A549 (cell line): ENCODE measurements around the gene GTPBP1. TPM values are rescaled to one million over a fixed set of nuclear protein-coding genes. Genes with fewer than 3 reads are reported as not detected.

Source experiments
- ATAC-seq, 2 experiments: fragments of 200-7000 bp in 1 of 2; fragments of >200 bp in 1 of 2; cut with Nextera tagmentation in 1 of 2; cut with Tn5 transposase in 1 of 2; 3 replicates each; pipeline versions ENCODE4 v1.8.0 to v1.9.1; 2018 to 2020; ENCODE audit warnings: mild to moderate bottlenecking in 1 of 2, moderate library complexity in 1 of 2
- CTCF ChIA-PET: fragments of 300-600 bp; sonication (Branson Sonifier 250); formaldehyde crosslinking; extraction: SDS; loops from one replicate; lab custom pipeline; 2021; ENCODE audit warnings: antibody characterized with exemption, inconsistent platforms; lab: Yijun Ruan, JAX
- POLR2A ChIA-PET: fragments of 350-600 bp; formaldehyde crosslinking; extraction: SDS; loops from one replicate; lab custom pipeline; 2021; ENCODE audit warnings: antibody characterized with exemption, inconsistent platforms; lab: Yijun Ruan, JAX
- DNase-seq, 2 experiments: peaks; one replicate each; pipeline versions ENCODE4 v3.0.0 to v3.0.0-alpha.2; 2011 to 2016; ENCODE audit warnings: low read depth in 1 of 2, low spot score in 1 of 2
- FAIRE-seq: peaks from 2 replicates; lab custom pipeline; 2011; peaks lifted over from hg19 to GRCh38; lab: Jason Lieb, UNC
- H3K27ac ChIP-seq, 2 experiments: fragments of >200 bp; sonication (Bioruptor Twin); formaldehyde crosslinking; 3 replicates each; pipeline ENCODE4 v1.5.1; 2016 to 2017
- H3K4me1 ChIP-seq: fragments of >200 bp; sonication (Bioruptor Twin); formaldehyde crosslinking; 3 replicates; pipeline ENCODE4 v1.6.1; 2016
- H3K4me2 ChIP-seq: fragments of >200 bp; sonication (Bioruptor Twin); formaldehyde crosslinking; 3 replicates; pipeline ENCODE4 v1.6.1; 2016
- H3K4me3 ChIP-seq: fragments of >200 bp; sonication (Bioruptor Twin); formaldehyde crosslinking; 3 replicates; pipeline ENCODE4 v1.5.1; 2016
- H3K9me3 ChIP-seq: fragments of >200 bp; sonication (Bioruptor Twin); formaldehyde crosslinking; 3 replicates; pipeline ENCODE4 v1.6.1; 2016
- BCL3 ChIP-seq: fragments of >200 bp; sonication (Bioruptor Twin); formaldehyde crosslinking; IDR thresholded peaks from 3 replicates; pipeline ENCODE4 v1.6.1; 2016
- CEBPB ChIP-seq, 2 experiments: fragments of >200 bp in 1 of 2; sonication (Bioruptor Twin) in 1 of 2; formaldehyde crosslinking in 1 of 2; IDR thresholded peaks; 2 replicates each; pipeline ENCODE4 v1.6.1; 2012 to 2016
- CHD2 ChIP-seq: fragments of 150-350 bp; IDR thresholded peaks from 2 replicates; pipeline ENCODE4 v1.6.1; 2014; ENCODE audit warnings: low read length; ENCODE audit not compliant: partially characterized antibody
- EHF ChIP-seq: fragments of 250-450 bp; sonication (Bioruptor Pico); IDR thresholded peaks from 2 replicates; pipeline ENCODE4 v1.5.0; 2020; ENCODE audit warnings: mild to moderate bottlenecking
- EHMT2 ChIP-seq: fragments of 200-600 bp; sonication (generic); IDR thresholded peaks from 2 replicates; pipeline ENCODE4 v1.6.1; 2016; ENCODE audit warnings: antibody characterized with exemption, low read depth, mild to moderate bottlenecking, moderate library complexity
- ELK1 ChIP-seq: fragments of 150-350 bp; IDR thresholded peaks from 2 replicates; pipeline ENCODE4 v1.6.1; 2014; ENCODE audit warnings: low read depth, mild to moderate bottlenecking, low read length
- FOXS1 ChIP-seq: fragments of 250-450 bp; sonication (Bioruptor Pico); IDR thresholded peaks from 2 replicates; pipeline ENCODE4 v1.5.0; 2020; ENCODE audit warnings: mild to moderate bottlenecking, moderate library complexity
- GATA3 ChIP-seq: IDR thresholded peaks from 2 replicates; pipeline ENCODE4 v1.6.1; 2012; ENCODE audit warnings: borderline replicate concordance
- HEYL ChIP-seq: fragments of 250-450 bp; sonication (Bioruptor Pico); IDR thresholded peaks from 2 replicates; pipeline ENCODE4 v1.8.0; 2021; ENCODE audit warnings: mild to moderate bottlenecking, moderate library complexity
- KDM5A ChIP-seq: fragments of 200-600 bp; sonication (generic); IDR thresholded peaks from 2 replicates; pipeline ENCODE4 v1.6.1; 2016; ENCODE audit warnings: antibody characterized with exemption, mild to moderate bottlenecking
- MAZ ChIP-seq: fragments of 150-350 bp; IDR thresholded peaks from 2 replicates; pipeline ENCODE4 v1.6.1; 2014; ENCODE audit warnings: antibody characterized with exemption, low read depth, low read length, borderline replicate concordance
- MYC ChIP-seq: IDR thresholded peaks from 2 replicates; pipeline ENCODE4 v1.6.1; 2012; ENCODE audit warnings: mild to moderate bottlenecking, inconsistent platforms, low read length, improper control_type of control experiment, borderline replicate concordance
- NFE2L2 ChIP-seq: fragments of 150-350 bp; conservative IDR thresholded peaks from 2 replicates; pipeline ENCODE4 v1.6.1; 2014; ENCODE audit warnings: low read length
- NR3C1 ChIP-seq: fragments of >200 bp; sonication (Bioruptor Twin); formaldehyde crosslinking; IDR thresholded peaks from 3 replicates; pipeline ENCODE4 v1.6.1; 2017
- PHF8 ChIP-seq: fragments of 200-600 bp; sonication (generic); IDR thresholded peaks from 2 replicates; pipeline ENCODE4 v1.6.1; 2016; ENCODE audit warnings: low read depth, mild to moderate bottlenecking, antibody characterized with exemption, moderate library complexity, borderline replicate concordance
- POLR2AphosphoS2 ChIP-seq: conservative IDR thresholded peaks from 2 replicates; pipeline ENCODE4 v1.6.1; 2012; ENCODE audit warnings: low read length, improper control_type of control experiment, inconsistent platforms
- RAD21 ChIP-seq, 2 experiments: fragments of >200 bp in 1 of 2; sonication (Bioruptor Twin) in 1 of 2; formaldehyde crosslinking in 1 of 2; IDR thresholded peaks in 1 of 2; conservative IDR thresholded peaks in 1 of 2; 2 replicates in 1 of 2; 3 replicates in 1 of 2; pipeline ENCODE4 v1.6.1; 2012 to 2018; ENCODE audit warnings: inconsistent platforms in 1 of 2
- RARB ChIP-seq: fragments of 250-450 bp; sonication (Bioruptor Pico); IDR thresholded peaks from 2 replicates; pipeline ENCODE4 v1.8.0; 2021; ENCODE audit warnings: mild to moderate bottlenecking, moderate library complexity
- RCOR1 ChIP-seq: fragments of 150-350 bp; IDR thresholded peaks from 2 replicates; pipeline ENCODE4 v1.6.1; 2014; ENCODE audit warnings: antibody characterized with exemption, low read length, low read depth
- RFX5 ChIP-seq: fragments of 450-650 bp; IDR thresholded peaks from 2 replicates; pipeline ENCODE4 v1.7.1; 2014; ENCODE audit warnings: antibody characterized with exemption, mild to moderate bottlenecking, moderate library complexity
- RNF2 ChIP-seq: fragments of 200-600 bp; sonication (generic); IDR thresholded peaks from 2 replicates; pipeline ENCODE4 v1.6.1; 2016; ENCODE audit warnings: low read depth, mild to moderate bottlenecking, antibody characterized with exemption, moderate library complexity, borderline replicate concordance
- SMC3 ChIP-seq: fragments of >200 bp; sonication (Bioruptor Twin); formaldehyde crosslinking; IDR thresholded peaks from 3 replicates; pipeline ENCODE4 v1.6.1; 2018; ENCODE audit warnings: inconsistent platforms
- TP53 ChIP-seq: fragments of 250-450 bp; sonication (Bioruptor Pico); IDR thresholded peaks from 2 replicates; pipeline ENCODE4 v1.5.0; 2021; ENCODE audit warnings: mild to moderate bottlenecking, moderate library complexity
- ZC3H11A ChIP-seq: fragments of 450-650 bp; IDR thresholded peaks from 2 replicates; pipeline ENCODE4 v1.6.1; 2014; ENCODE audit warnings: antibody characterized with exemption, mild to moderate bottlenecking
- ZNF302 ChIP-seq: fragments of 250-450 bp; sonication (Bioruptor Pico); IDR thresholded peaks from 2 replicates; pipeline ENCODE4 v1.9.0; 2021; ENCODE audit warnings: inconsistent platforms, mild to moderate bottlenecking, moderate library complexity
- WGBS: methylation state at CpG from one replicate; pipeline ENCODE4 v1.1.6; 2017; ENCODE audit errors: missing lambda C conversion rate; 5-methylcytosine and 5-hydroxymethylcytosine counted together
- polyA plus RNA-seq, 4 experiments: library from polyadenylated mRNA; depleted of rRNA in 3 of 4; stranded (reverse); fragments of >200 nt; fragmentation: RNase III in 1 of 4; extraction: RNeasy Plus Mini Kit Qiagen cat#74134 plus additional on column Dnase treatment in 1 of 4; gene quantifications; 2 replicates in 3 of 4; 3 replicates in 1 of 4; pipeline ENCODE4 v1.2.3, GENCODE V29; 2011 to 2017
- TF ChIP-seq, protein P1 (sequence below): fragments of 250-450 bp; sonication (Bioruptor Pico); IDR thresholded peaks from 2 replicates; pipeline ENCODE4 v1.5.0; 2020; ENCODE audit warnings: low read depth, mild to moderate bottlenecking, moderate library complexity
- TF ChIP-seq, protein P2 (sequence below): fragments of >200 bp; sonication (Bioruptor Twin); formaldehyde crosslinking; IDR thresholded peaks from 2 replicates; pipeline ENCODE4 v1.6.1; 2016
- TF ChIP-seq, protein P3 (sequence below): fragments of >200 bp; sonication (Bioruptor Twin); formaldehyde crosslinking; IDR thresholded peaks from 3 replicates; pipeline ENCODE4 v1.5.1; 2016

Gene GTPBP1
- polyA plus RNA-seq, 2 of the 4 experiments (the other 2 are of a cell fraction) = 9.0 to 15.1 TPM

DNA sequence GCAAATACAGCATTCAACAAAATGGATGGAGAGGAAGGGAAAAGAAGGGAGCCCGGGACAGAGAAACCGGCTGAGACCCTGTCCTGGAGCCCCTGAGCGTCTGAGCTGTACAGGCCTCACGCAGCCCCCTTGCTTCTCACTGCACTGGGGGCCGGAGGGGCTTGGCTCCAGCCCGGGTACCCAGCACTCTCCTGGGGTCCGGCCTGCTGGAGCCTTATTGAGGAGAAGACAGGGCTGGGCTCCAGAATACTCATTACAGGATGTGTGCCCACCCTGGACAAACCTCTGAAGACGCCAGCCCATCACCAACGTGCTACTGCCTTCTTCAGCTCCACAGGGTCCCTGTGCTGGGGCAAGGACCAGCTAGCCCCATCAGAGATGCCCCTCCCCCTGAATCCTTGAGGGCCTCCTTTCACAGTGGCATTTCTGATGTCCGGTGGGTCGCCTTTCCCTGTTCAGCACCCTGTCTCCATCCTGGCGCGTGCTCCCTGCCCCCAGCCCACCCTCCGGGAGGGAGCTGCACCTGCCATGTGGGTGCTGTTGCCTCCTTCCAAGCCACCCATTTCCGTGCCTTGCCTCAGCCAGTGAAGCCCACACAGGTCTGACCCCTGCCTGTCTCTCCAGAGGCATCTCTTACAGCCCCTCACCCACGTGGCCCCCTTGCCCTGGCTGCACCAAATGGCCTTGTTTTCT, 64.7 kb downstream of the GTPBP1 start:
- ChIA-PET POLR2A (interaction anchor here (3.0 kb wide), 1 partner anchor 73 kb away, joined by 35 read pairs; the partner anchor contains the start of gene NPTXR), CTCF (interaction anchor here (0.5 to 7.5 kb wide), 18 partner anchors 7 to 1413 kb away, joined by 3 to 112 read pairs (median 24); partner anchors contain the start of genes CBX6, NPTXR and SUN2)
- 74% methylated on average over 14 of the region's 16 CpGs for WGBS
- Histone ChIP-seq H3K9me3 (no peaks in the 10 kb centered on the region), H3K27ac (no peak overlapping the region), H3K4me2 (no peak overlapping the region), H3K4me3 (no peak overlapping the region), H3K4me1 (peaks cover 12% of the 10 kb centered on the region)
- FAIRE-seq (no peak), DNase-seq (no peak), ATAC-seq (no peak)
- no peak for TF ChIP-seq EHMT2
- TF ChIP-seq ZC3H11A = no peak
- TF ChIP-seq FOXS1 (CRISPR knock-in tag) = no peak
- TF ChIP-seq POLR2AphosphoS2 = no peak
- no peak for TF ChIP-seq ZNF302
- no peak for TF ChIP-seq GATA3
- no peak for TF ChIP-seq PHF8
- TF ChIP-seq RNF2 = no peak
- TF ChIP-seq, protein P1, sequence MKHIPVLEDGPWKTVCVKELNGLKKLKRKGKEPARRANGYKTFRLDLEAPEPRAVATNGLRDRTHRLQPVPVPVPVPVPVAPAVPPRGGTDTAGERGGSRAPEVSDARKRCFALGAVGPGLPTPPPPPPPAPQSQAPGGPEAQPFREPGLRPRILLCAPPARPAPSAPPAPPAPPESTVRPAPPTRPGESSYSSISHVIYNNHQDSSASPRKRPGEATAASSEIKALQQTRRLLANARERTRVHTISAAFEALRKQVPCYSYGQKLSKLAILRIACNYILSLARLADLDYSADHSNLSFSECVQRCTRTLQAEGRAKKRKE (CRISPR knock-in tag) = no peak

DNA sequence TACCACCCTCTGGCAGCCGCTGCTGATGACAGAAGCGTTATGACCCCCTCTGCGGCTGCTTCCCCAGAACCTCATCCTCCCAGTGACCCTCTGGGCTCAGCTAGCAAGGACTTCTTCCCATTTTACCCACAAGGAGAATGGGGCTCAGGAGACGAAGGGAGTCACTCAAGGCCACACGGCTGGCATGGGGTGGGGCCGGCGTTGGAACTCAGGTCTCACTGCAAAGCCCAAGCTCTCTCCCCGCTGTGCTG, 66.8 kb downstream of the GTPBP1 start:
- FAIRE-seq = no peak
- Histone ChIP-seq H3K27ac (no peak overlapping the region), H3K9me3 (no peaks in the 10 kb centered on the region), H3K4me2 (no peak overlapping the region), H3K4me3 (no peak overlapping the region), H3K4me1 (0 out of 3 replicates have a peak, but pooled peaks cover 2% of the 10 kb centered on the region)
- no peak for DNase-seq
- TF ChIP-seq RCOR1 (no peak), BCL3 (no peak), RARB (CRISPR knock-in tag) (no peak), RFX5 (no peak), RAD21 (conservative IDR thresholded peaks at IDR 0.05 in 1 of 2, IDR thresholded peaks at IDR 0.05 in 1 of 2) (no peak), KDM5A (no peak), SMC3 (no peak), TP53 (no peak)
- TF ChIP-seq, protein P2, sequence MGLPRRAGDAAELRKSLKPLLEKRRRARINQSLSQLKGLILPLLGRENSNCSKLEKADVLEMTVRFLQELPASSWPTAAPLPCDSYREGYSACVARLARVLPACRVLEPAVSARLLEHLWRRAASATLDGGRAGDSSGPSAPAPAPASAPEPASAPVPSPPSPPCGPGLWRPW = no peak
- POLR2A ChIA-PET = no interaction called here
- 85% methylated on average over 8 of the region's 8 CpGs for WGBS
- no peak for ATAC-seq
- CTCF ChIA-PET = interaction anchor here (0.7 kb wide), 1 partner anchor 12 kb away, joined by 3 read pairs; no protein-coding TSS in a partner anchor

- Histone ChIP-seq H3K4me1 (0 out of 3 replicates have a peak, but pooled peaks cover 2% of the 10 kb centered on the region), H3K4me3 (no peak overlapping the region), H3K9me3 (no peaks in the 10 kb centered on the region), H3K4me2 (no peak overlapping the region), H3K27ac (no peak overlapping the region)
- DNase-seq (no peak), FAIRE-seq (no peak), ATAC-seq (no peak)
- ChIA-PET POLR2A (no interaction called here), CTCF (interaction anchor here (0.7 to 1.6 kb wide), 3 partner anchors 13 to 96 kb away, joined by 3 read pairs; no protein-coding TSS in a partner anchor)
- 64% methylated on average over 4 of the region's 4 CpGs for WGBS
- TF ChIP-seq ZNF302 = no peak
- TF ChIP-seq ELK1 = no peak
- TF ChIP-seq, protein P3, sequence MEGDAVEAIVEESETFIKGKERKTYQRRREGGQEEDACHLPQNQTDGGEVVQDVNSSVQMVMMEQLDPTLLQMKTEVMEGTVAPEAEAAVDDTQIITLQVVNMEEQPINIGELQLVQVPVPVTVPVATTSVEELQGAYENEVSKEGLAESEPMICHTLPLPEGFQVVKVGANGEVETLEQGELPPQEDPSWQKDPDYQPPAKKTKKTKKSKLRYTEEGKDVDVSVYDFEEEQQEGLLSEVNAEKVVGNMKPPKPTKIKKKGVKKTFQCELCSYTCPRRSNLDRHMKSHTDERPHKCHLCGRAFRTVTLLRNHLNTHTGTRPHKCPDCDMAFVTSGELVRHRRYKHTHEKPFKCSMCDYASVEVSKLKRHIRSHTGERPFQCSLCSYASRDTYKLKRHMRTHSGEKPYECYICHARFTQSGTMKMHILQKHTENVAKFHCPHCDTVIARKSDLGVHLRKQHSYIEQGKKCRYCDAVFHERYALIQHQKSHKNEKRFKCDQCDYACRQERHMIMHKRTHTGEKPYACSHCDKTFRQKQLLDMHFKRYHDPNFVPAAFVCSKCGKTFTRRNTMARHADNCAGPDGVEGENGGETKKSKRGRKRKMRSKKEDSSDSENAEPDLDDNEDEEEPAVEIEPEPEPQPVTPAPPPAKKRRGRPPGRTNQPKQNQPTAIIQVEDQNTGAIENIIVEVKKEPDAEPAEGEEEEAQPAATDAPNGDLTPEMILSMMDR = no peak
- TF ChIP-seq NFE2L2 = no peak
- TF ChIP-seq KDM5A = no peak
- TF ChIP-seq CEBPB (IDR thresholded peaks at IDR 0.05) = no peak
- TF ChIP-seq, protein P2 = no peak
- TF ChIP-seq NR3C1 = no peak
- TF ChIP-seq GATA3 = no peak
- no peak for TF ChIP-seq EHF (CRISPR knock-in tag)
- TF ChIP-seq CHD2 = no peak
- TF ChIP-seq HEYL (CRISPR knock-in tag) = no peak
- TF ChIP-seq MAZ = no peak
- no peak for TF ChIP-seq MYC
Observed at GRCh38 chr22:38773363-38773946, 67.7 kb downstream of the GTPBP1 start.
